Upper lobe of left lung (tissue), 4 donors: Measurements from ENCODE around the gene POLR1H.

ENCODE experiments used
- CTCF ChIP-seq, 6 experiments: fragments of 450-650 bp in 4 of 6; fragments of 200-600 bp in 2 of 6; sonication (generic) in 2 of 6; IDR thresholded peaks; one replicate each; pipeline ENCODE4 v1.5.1; 2016 to 2019; ENCODE audit warnings: antibody characterized with exemption in 6 of 6
- EP300 ChIP-seq, 4 donors: sonication (generic); formaldehyde crosslinking; IDR thresholded peaks; one replicate each; pipeline ENCODE4 v1.5.1; 2017; ENCODE audit warnings: antibody characterized with exemption in 4 of 4, control low read depth in 2 of 4
- POLR2A ChIP-seq, 4 donors: fragments of 450-650 bp; IDR thresholded peaks; one replicate each; pipeline ENCODE4 v1.5.1; 2016 to 2017; ENCODE audit warnings: antibody characterized with exemption in 4 of 4, mild to moderate bottlenecking in 2 of 4
- POLR2AphosphoS5 ChIP-seq, 2 donors: sonication (generic); formaldehyde crosslinking; IDR thresholded peaks; one replicate each; pipeline ENCODE4 v1.5.1; 2017; ENCODE audit warnings: antibody characterized with exemption in 2 of 2

- TF ChIP-seq POLR2A (IDR thresholded peaks at IDR 0.05) (no peak), POLR2AphosphoS5 (IDR thresholded peaks at IDR 0.05) (no peak), CTCF (IDR thresholded peaks at IDR 0.05) (no peak), EP300 (IDR thresholded peaks at IDR 0.05) (no peak)
Measured at GRCh38 chr6:30096829-30097228, 35.8 kb downstream of the POLR1H start.
